GM12878 (cell line): ENCODE data around the gene PAX9. TPM values are rescaled to one million over a fixed set of nuclear protein-coding genes. Genes with fewer than 3 reads are reported as not detected.

Source experiments
- ATAC-seq: fragments of 200-7000 bp; cut with Tn5 transposase; 3 replicates; pipeline ENCODE4 v1.9.1; 2020; ENCODE audit warnings: mild to moderate bottlenecking, moderate library complexity
- BruUV-seq: library from RNA; stranded (reverse); fragments of 400-500 nt; replicated peaks from 2 replicates; lab custom pipeline; 2021; lab: Mats Ljungman, UMichigan
- CTCF ChIA-PET: fragments of 300-600 bp; sonication (Branson Sonifier 250); formaldehyde crosslinking; extraction: SDS; loops from one replicate; lab custom pipeline; 2021; ENCODE audit warnings: inconsistent platforms; lab: Yijun Ruan, JAX
- POLR2A ChIA-PET: fragments of 350-600 bp; formaldehyde crosslinking; extraction: SDS; loops from one replicate; lab custom pipeline; 2021; ENCODE audit warnings: inconsistent platforms; lab: Charles Lee
- RAD21 ChIA-PET: fragments of 300-600 bp; sonication (Branson Sonifier 250); formaldehyde crosslinking; loops from one replicate; lab custom pipeline; 2023; ENCODE audit warnings: antibody characterized with exemption; ENCODE audit not compliant: unreplicated experiment; lab: Charles Lee
- SMC1A ChIA-PET: fragments of 300-600 bp; sonication (Branson Sonifier 250); formaldehyde crosslinking; loops from one replicate; lab custom pipeline; 2023; ENCODE audit not compliant: unreplicated experiment, uncharacterized antibody; lab: Charles Lee
- DNase-seq: peaks from one replicate; pipeline ENCODE4 v3.0.0-alpha.2; 2011; ENCODE audit warnings: low read depth, low spot score
- FAIRE-seq: peaks from 3 replicates; lab custom pipeline; 2011; peaks lifted over from hg19 to GRCh38; lab: Jason Lieb, UNC
- H2AFZ ChIP-seq: 2 replicates; pipeline ENCODE4 v1.6.0; 2011; ENCODE audit warnings: low read depth, low read length, control low read depth; ENCODE audit not compliant: control insufficient read depth
- H3K27ac ChIP-seq: 2 replicates; pipeline ENCODE4 v1.5.1; 2011; ENCODE audit warnings: control low read depth; ENCODE audit not compliant: control insufficient read depth, insufficient read depth
- H3K27me3 ChIP-seq, 2 experiments: replicated peaks in 1 of 2; 2 replicates each; pipeline versions ENCODE4 v1.6.0 to v1.6.1; 2011; ENCODE audit warnings: low read length in 1 of 2; ENCODE audit not compliant: control insufficient read depth in 2 of 2, insufficient read depth in 2 of 2
- H3K36me3 ChIP-seq, 2 experiments: 2 replicates each; pipeline ENCODE4 v1.5.1; 2011; ENCODE audit warnings: low read length in 1 of 2; ENCODE audit not compliant: control insufficient read depth in 2 of 2, insufficient read depth in 2 of 2
- H3K4me1 ChIP-seq: 2 replicates; pipeline ENCODE4 v1.6.1; 2011; ENCODE audit warnings: mild to moderate bottlenecking, low read length, moderate library complexity, mixed read lengths; ENCODE audit not compliant: control insufficient read depth, insufficient read depth
- H3K4me2 ChIP-seq: 2 replicates; pipeline ENCODE4 v1.6.0; 2011; ENCODE audit warnings: control low read depth; ENCODE audit not compliant: control insufficient read depth, insufficient read depth
- H3K4me3 ChIP-seq: fragments of 200-600 bp; sonication (generic); 2 replicates; pipeline ENCODE4 v1.5.1; 2016
- H3K79me2 ChIP-seq: 2 replicates; pipeline ENCODE4 v1.6.0; 2011; ENCODE audit warnings: low read length; ENCODE audit not compliant: control insufficient read depth, insufficient read depth
- H3K9ac ChIP-seq: 2 replicates; pipeline ENCODE4 v1.8.0; 2011; ENCODE audit warnings: low read length, control low read depth, mixed read lengths; ENCODE audit not compliant: control insufficient read depth, insufficient read depth
- H3K9me3 ChIP-seq: replicated peaks from 3 replicates; pipeline ENCODE4 v1.5.1; 2011; ENCODE audit warnings: mild to moderate bottlenecking, low read length; ENCODE audit not compliant: control insufficient read depth, insufficient read depth
- H4K20me1 ChIP-seq: 2 replicates; pipeline ENCODE4 v1.6.0; 2011; ENCODE audit not compliant: control insufficient read depth, insufficient read depth
- BHLHE40 ChIP-seq, 2 experiments: fragments of 450-650 bp in 1 of 2; IDR thresholded peaks; 2 replicates each; pipeline ENCODE4 v1.6.1; 2011 to 2017; ENCODE audit warnings: low read depth in 2 of 2, borderline replicate concordance in 1 of 2, improper control_type of control experiment in 1 of 2, low read length in 1 of 2, mild to moderate bottlenecking in 1 of 2
- CBX5 ChIP-seq: sonication (generic); IDR thresholded peaks from 2 replicates; pipeline ENCODE4 v1.6.1; 2016; ENCODE audit warnings: low read depth, moderate library complexity, mild to moderate bottlenecking, inconsistent platforms
- EED ChIP-seq: sonication (generic); IDR thresholded peaks from 2 replicates; pipeline ENCODE4 v1.6.1; 2016; ENCODE audit warnings: antibody characterized with exemption, low read depth
- FOS ChIP-seq: IDR thresholded peaks from 3 replicates; pipeline ENCODE4 v1.6.1; 2011; ENCODE audit warnings: borderline replicate concordance; ENCODE audit not compliant: insufficient read length; ENCODE audit errors: extremely low read depth
- IKZF1 ChIP-seq: fragments of 450-650 bp; conservative IDR thresholded peaks from 2 replicates; pipeline ENCODE4 v1.6.1; 2017; ENCODE audit warnings: antibody characterized with exemption, mild to moderate bottlenecking
- KLF5 ChIP-seq: fragments of 450-650 bp; IDR thresholded peaks from 2 replicates; pipeline ENCODE4 v1.6.1; 2014; ENCODE audit warnings: mild to moderate bottlenecking; ENCODE audit not compliant: partially characterized antibody
- MYC ChIP-seq: IDR thresholded peaks from 2 replicates; pipeline ENCODE4 v1.6.1; 2011; ENCODE audit warnings: mild to moderate bottlenecking, low read length, moderate library complexity, inconsistent platforms; ENCODE audit not compliant: insufficient read depth, insufficient replicate concordance, insufficient read length, severe bottlenecking
- NFIC ChIP-seq: IDR thresholded peaks from 2 replicates; pipeline ENCODE4 v1.6.1; 2012; ENCODE audit warnings: low read depth, mild to moderate bottlenecking, inconsistent platforms, low read length, moderate library complexity
- POLR2AphosphoS2 ChIP-seq: IDR thresholded peaks from 2 replicates; pipeline ENCODE4 v1.6.1; 2011; ENCODE audit warnings: low read depth, mild to moderate bottlenecking, low read length, improper control_type of control experiment, moderate library complexity
- STAT1 ChIP-seq: fragments of 450-650 bp; conservative IDR thresholded peaks from 2 replicates; pipeline ENCODE4 v1.6.1; 2014; ENCODE audit warnings: antibody characterized with exemption, mild to moderate bottlenecking
- TCF7 ChIP-seq: IDR thresholded peaks from 2 replicates; pipeline ENCODE4 v1.6.1; 2014; ENCODE audit warnings: antibody characterized with exemption, borderline replicate concordance
- ZNF217 ChIP-seq: fragments of 450-650 bp; IDR thresholded peaks from 2 replicates; pipeline ENCODE4 v1.6.1; 2017; ENCODE audit warnings: antibody characterized with exemption, mild to moderate bottlenecking
- ZSCAN29 ChIP-seq: fragments of 450-650 bp; IDR thresholded peaks from 2 replicates; pipeline ENCODE4 v1.6.1; 2017; ENCODE audit warnings: mild to moderate bottlenecking, moderate library complexity
- WGBS: methylation state at CpG from one replicate; pipeline ENCODE4 v1.1.6; 2016; ENCODE audit warnings: low lambda C conversion rate; ENCODE audit not compliant: insufficient replicate concordance, insufficient coverage; ENCODE audit errors: missing lambda C conversion rate; 5-methylcytosine and 5-hydroxymethylcytosine counted together
- in situ Hi-C: fragments of 300-500 bp; cut with MboI; formaldehyde crosslinking; loops from 9 replicates; pipeline ENCODE4 v1.14.3; 2018; ENCODE audit warnings: mixed read lengths
- intact Hi-C: fragments of 100-400 bp; cut with micrococcal nuclease; formaldehyde crosslinking; loops from one replicate; pipeline ENCODE4 v1.14.2; 2022; ENCODE audit not compliant: unreplicated experiment
- polyA plus RNA-seq, 11 experiments: library from polyadenylated mRNA; depleted of rRNA in 4 of 11; unstranded in 6 of 11; stranded (reverse) in 5 of 11; fragments of >200 nt; fragmentation: Nextera tagmentation in 4 of 11; fragmentation: Illumina TruSeq in 1 of 11; extraction: Ambion mirVana in 4 of 11; extraction: Trizol in 1 of 11; gene quantifications; 1 replicate in 1 of 11; 2 replicates in 10 of 11; pipeline versions ENCODE4 v1.2.1 to v1.2.3, GENCODE V29; 2011 to 2016; ENCODE audit warnings: inconsistent platforms in 2 of 11, missing spikeins in 2 of 11, low read depth in 1 of 11
- total RNA-seq, 4 experiments: library from RNA; depleted of rRNA in 3 of 4; stranded (reverse); fragments of >200 nt in 3 of 4; fragmentation: Illumina TruSeq in 1 of 4; extraction: Trizol in 1 of 4; gene quantifications; 2 replicates each; pipeline versions ENCODE4 v1.2.1 to v1.2.3, GENCODE V29; 2013 to 2021
- TF ChIP-seq, protein P1 (sequence below): fragments of 450-650 bp; IDR thresholded peaks from 2 replicates; pipeline ENCODE4 v1.6.1; 2017; ENCODE audit warnings: low read depth, mild to moderate bottlenecking, moderate library complexity
- TF ChIP-seq, protein P2 (sequence below): IDR thresholded peaks from 2 replicates; pipeline ENCODE4 v1.6.1; 2012; ENCODE audit warnings: low read depth, low read length, improper control_type of control experiment

Gene PAX9
- total and polyA plus RNA-seq, 10 of the 15 experiments (the other 5 are each of a cell fraction or from before 2014, with no cell fraction given): 0.03 to 8.2 (median 0.09) TPM; not detected in 3

DNA sequence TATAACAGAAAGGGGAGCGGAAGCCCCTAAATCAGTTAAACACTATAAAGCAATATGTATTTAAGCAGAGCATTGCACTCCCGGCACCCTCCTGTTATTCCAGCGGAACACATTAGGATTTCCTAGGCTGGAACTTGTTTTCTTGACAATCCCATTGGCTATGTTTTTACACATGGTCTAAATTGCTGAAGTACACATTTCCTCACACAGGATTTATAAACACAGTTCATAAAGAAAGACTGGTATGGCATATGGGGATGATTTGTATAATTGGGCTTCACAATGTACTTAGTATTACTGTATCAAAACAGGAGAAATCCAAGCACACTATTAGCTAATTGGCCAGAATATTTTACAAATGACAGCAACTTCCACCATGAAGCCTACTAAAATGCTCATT is 23.3 kb downstream of the PAX9 start:
- no peaks in the 10 kb centered on the region for H3K36me3 ChIP-seq
- ATAC-seq (no peak), DNase-seq (no peak), FAIRE-seq (no peak)
- TF ChIP-seq BHLHE40 (IDR thresholded peaks at IDR 0.05; ENCODE audit: borderline replicate concordance in 1 of 2, low read depth in 2 of 2, low read length in 1 of 2) (no peak), TCF7 (no peak), POLR2AphosphoS2 (no peak), KLF5 (no peak), ZSCAN29 (no peak), ZNF217 (no peak), NFIC (no peak), FOS (no peak), IKZF1 (no peak), STAT1 (no peak), CBX5 (no peak), MYC (no peak), EED (no peak)
- TF ChIP-seq, protein P1, sequence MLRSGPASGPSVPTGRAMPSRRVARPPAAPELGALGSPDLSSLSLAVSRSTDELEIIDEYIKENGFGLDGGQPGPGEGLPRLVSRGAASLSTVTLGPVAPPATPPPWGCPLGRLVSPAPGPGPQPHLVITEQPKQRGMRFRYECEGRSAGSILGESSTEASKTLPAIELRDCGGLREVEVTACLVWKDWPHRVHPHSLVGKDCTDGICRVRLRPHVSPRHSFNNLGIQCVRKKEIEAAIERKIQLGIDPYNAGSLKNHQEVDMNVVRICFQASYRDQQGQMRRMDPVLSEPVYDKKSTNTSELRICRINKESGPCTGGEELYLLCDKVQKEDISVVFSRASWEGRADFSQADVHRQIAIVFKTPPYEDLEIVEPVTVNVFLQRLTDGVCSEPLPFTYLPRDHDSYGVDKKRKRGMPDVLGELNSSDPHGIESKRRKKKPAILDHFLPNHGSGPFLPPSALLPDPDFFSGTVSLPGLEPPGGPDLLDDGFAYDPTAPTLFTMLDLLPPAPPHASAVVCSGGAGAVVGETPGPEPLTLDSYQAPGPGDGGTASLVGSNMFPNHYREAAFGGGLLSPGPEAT: no peak
- TF ChIP-seq, protein P2, sequence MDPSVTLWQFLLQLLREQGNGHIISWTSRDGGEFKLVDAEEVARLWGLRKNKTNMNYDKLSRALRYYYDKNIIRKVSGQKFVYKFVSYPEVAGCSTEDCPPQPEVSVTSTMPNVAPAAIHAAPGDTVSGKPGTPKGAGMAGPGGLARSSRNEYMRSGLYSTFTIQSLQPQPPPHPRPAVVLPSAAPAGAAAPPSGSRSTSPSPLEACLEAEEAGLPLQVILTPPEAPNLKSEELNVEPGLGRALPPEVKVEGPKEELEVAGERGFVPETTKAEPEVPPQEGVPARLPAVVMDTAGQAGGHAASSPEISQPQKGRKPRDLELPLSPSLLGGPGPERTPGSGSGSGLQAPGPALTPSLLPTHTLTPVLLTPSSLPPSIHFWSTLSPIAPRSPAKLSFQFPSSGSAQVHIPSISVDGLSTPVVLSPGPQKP: no peak
- H3K79me2 ChIP-seq: no peaks in the 10 kb centered on the region
- H3K4me2 ChIP-seq: no peak overlapping the region
- ChIA-PET POLR2A (no interaction called here), RAD21 (no interaction called here), CTCF (interaction anchor here (1.3 kb wide), 1 partner anchor 63 kb away, joined by 3 read pairs; no protein-coding TSS in a partner anchor), SMC1A (no interaction called here)
- no peaks in the 10 kb centered on the region for H3K9me3 ChIP-seq
- no peaks in the 10 kb centered on the region for H4K20me1 ChIP-seq
- in situ Hi-C loops: no loop called here
- no peaks in the 10 kb centered on the region for H3K4me1 ChIP-seq
- no peak overlapping the region for H3K27ac ChIP-seq
- H3K27me3 ChIP-seq: no peaks in the 10 kb centered on the region
- H3K9ac ChIP-seq: no peak overlapping the region
- BruUV-seq: no TSS peak
- no peak overlapping the region for H2AFZ ChIP-seq
- H3K4me3 ChIP-seq: no peak overlapping the region
- intact Hi-C loops: no loop called here
- WGBS: 83% methylated on average over 3 of the region's 3 CpGs
